EH (cell line): ENCODE results near the gene CMYA5.
A peak's percentile ranks its signal among the peaks of the same experiment; 100 is the strongest.
"Not testable (repeated sequence)": the region's sequence is repeated elsewhere in the genome, so short reads cannot be mapped to it uniquely, and the experiment has no call there.

Source experiments
- DNase-seq: peaks from one replicate; pipeline ENCODE4 v3.0.0-alpha.2; 2015; ENCODE audit warnings: low read depth

The CMYA5 gene

DNA sequence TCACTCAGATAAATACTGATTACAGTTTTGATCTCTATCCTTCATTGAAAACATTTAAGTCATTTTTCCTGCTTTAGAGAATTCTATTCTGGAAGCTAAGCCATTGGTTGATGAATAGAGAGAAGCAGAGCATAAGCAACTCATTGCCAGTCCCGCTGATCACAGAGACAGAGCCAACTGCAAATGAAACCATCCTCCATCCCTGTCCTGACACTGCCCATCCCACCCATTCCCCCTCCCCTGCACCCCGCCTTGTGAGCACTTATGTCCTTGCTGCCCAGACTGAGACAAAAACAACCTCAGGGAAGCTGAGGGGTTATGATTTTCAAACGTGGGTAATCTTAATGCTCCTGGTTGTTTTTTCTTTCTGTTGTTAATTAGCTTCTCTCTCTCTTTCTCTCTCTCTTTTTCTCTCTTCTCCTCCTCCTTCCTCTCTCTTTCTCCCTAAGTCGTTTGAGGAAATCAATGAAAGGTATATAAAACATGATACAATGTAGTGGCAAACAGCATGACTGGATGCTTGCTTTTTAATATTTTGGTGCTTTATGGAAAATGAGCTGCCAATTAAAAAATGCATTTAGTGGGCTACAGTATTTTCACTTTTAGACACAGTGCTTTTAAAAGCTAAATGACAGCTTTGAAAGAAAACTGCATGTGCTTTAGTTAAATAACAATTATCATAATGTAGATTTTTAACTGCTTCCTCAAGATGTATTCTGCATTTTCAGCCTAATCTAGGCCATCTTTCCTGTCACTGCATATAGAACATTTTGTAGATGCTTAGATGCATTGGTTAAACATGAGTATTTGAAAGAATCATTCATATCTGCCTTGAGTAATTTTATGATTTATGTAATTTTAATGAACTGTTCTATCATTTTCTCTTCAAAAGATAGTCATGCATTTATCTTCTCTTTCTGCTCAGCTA is 57.3 kb downstream of the CMYA5 start:
- no peak for DNase-seq

DNA sequence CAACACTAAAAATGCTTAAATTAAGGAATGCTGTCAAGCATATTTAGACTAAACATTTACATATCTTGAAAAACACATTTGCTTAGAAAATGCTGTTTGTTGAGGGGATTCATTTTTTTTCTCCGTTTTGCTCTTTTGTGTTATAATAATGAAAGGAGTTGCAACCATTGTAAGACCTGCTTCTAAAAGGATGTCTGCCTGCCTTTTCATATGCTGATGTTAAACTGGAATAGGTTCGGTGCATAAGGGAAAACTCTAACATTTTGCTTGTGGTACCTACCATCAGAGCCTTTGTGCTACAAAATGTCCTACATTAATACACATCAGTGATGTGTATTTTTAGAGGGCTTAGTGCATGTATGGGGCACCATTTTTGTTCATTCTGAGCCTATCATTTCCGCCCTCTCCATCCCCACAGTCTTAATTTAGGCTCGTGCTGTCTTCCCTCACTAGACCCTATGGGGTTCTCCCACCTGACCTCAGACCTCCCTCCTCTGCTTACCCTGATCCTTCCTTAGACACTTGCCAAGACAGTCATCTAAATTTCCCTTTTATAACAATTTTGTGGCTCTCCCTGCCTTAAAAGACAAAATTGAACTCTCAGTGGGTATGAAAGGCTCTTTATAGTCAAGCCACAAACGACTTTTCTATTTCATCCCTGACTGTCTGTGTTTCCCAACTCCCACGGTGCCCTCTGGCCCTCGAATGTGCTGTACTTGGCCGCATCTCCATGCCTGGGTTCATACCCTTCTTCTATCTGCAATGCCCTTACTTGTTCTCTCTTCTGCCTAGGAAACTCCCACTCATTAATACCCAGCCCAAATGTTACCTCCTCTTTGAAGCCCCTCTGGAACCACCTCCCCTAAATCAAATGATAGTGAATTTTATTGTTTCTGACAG is 61.2 kb downstream of the CMYA5 start:
- no peak for DNase-seq

DNA sequence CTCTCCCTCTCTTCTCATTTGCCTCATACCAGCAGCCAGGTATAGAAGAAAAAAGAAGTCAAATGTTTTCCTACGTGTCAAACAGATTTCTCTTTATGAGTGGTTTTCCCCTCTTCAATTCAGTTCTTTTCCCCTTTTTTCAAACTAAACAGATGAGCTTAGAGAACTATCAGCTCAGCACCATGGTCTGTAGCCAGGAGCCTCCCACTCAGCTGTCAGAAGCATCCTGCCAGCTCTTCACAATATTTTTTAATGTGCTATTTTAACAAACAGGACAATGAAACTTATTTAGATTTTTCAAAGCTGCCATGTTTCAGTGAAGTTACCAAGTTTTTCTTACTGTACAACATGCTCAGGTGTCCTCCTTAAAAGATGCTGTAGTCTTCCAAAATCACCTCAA is 63.5 kb downstream of the CMYA5 start:
- DNase-seq: no peak

DNA sequence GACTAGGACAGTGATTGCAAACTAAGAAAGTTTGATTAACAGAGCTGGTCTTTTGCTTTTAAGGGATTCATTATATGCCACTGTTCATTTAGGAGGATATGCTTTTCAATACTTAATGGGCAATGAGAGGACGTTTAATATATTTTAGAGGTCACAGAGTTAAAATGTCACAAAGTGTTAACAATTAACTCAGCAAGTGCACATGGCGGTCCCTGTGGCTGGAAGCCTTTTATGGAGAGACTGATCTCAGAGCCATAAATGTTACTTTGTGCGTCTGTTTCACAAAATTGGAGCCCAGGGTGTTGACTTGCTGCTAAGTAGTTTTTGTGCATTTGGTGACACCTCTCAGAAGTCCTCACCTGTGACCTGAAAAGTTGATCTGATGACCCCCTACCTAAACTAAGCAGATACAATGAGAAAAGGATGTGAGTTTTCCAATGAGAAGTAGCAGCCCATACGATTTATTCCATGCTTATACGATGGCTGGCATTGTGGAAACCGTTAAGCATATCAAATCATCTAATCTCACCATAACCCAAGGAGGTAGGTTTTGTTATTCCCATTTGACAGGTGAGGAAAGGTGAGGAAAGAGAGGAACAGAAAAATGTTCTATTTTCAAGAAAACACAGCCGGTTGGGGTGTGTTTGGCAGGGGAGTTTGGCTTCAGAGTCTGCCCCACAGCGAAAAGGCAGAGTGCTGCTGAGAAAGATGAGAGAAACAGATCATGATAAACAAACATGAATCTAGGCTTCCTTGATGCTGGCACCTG is 64.4 kb downstream of the CMYA5 start:
- no peak for DNase-seq

DNA sequence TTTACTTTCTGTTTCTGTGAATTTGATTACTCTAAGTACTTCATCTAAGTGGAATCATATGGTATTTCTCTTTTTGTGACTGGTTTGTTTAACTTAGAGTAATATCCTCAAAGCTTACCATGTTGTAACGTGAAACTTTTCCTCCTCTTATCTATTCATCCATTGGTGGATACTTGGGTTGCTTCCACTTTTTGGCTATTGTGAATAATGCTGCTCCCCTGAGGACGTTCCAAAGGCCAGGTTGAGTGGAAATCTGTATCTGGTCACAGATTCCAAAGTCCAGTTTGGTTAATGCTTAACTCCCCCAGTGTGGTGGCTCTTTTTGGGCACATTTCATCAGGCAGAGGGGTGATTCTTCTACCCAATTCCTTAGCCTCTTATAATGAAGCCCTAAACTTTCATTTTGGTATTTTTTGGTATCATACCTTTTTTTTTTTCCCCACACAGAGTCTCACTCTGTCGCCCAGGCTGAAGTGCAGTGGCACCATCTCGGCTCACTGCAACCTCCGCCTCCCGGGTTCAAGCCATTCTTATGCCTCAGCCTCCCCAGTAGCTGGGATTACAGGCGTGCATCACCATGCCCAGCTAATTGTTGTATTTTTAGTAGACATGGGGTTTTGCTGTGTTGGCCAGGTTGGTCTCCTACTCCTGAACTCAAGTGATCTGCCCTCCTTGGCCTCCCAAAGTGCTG is 65.4 kb downstream of the CMYA5 start:
- DNase-seq: no peak

DNA sequence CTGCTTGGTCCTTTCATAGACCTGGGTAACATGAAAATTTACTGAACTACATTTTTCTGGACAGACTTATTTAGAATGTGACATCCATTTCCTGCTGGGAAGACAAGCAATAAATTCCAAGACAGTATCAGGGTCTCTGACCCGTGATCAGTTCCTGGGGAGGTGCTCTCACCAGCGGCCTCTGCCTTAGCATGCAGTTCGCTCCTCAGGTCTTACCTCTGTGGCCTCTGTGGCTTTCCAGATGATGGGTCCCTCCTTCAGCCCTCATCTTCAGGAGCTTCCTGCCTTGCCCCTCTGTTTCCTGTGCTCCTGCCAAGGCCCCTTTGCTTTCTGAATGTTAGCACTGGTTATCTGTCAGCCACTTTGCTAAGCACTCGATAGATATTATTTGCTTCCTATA is 66.4 kb downstream of the CMYA5 start:
- peak; percentile 9 for DNase-seq

DNA sequence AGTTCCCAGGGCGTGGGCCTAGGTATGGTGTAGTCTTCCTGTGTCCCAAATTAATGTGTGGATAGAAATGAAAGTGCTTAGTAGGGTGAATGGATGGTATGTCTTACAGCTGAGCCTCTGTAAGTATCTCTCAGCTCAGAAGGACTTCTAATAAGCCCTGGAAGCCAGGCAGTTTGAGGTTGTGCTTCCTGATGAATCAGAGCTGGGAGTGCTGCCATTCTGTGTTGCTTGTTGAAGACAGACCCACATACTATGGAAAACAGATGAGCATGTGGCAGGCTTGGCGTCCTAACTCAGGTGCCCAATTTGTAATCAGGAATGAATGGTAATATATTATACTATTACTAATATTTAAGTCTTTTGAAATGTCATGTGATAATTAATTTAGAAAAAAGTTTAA is 69.8 kb downstream of the CMYA5 start:
- DNase-seq: peak; percentile 75

DNA sequence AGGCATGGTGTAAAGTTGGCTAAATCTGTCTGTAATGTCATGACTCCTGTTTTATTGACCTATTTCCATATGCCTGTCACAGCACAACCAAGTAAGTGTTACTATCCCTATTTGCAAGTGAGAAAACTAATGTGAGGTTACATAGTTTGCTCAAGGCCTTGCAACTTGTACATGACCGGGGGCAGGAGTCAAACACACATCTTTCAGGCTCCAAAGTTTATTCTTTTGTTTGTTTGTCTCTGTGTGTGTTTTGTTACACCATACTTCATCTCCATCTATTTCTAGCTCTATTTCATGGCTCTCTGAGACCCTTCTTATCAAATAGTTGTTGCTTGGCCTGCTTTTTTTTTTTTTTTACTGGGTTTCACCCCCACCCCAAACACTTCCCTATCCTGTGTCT is 70.2 kb downstream of the CMYA5 start:
- no peak for DNase-seq

DNA sequence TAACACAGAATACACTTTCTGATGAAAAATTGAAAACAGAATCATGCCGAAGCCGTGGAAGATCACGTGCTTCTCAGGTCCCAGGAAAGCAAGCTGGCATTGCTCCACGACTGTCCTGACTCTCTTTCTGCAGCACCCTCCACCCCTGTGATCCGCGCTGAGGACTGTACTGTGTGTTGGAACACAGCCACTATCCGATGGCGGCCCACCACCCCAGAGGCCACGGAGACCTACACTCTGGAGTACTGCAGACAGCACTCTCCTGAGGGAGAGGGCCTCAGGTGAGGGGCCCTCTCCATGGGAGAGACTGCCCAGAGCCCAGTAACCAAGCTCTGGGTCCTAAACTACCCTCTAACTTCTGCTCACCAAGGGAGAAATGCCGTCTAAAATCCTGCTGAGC is 73.3 kb downstream of the CMYA5 start:
- DNase-seq: no peak

DNA sequence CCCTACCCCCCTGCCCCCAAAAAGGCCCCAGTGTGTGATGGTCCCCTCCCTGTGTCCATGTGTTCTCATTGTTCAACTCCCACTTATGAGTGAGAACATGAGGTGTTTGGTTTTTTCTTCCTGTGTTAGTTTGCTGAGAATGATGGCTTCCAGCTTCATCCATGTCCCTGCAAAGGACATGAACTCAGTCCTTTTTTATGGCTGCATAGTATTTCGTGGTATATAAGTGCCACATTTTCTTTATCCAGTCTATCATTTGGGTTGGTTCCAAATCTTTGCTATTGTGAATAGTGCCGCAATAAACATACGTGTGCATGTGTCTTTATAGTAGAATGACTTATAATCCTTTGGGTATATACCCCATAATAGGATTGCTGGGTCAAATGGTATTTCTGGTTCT is 74.5 kb downstream of the CMYA5 start:
- DNase-seq: not testable (repeated sequence)

DNA sequence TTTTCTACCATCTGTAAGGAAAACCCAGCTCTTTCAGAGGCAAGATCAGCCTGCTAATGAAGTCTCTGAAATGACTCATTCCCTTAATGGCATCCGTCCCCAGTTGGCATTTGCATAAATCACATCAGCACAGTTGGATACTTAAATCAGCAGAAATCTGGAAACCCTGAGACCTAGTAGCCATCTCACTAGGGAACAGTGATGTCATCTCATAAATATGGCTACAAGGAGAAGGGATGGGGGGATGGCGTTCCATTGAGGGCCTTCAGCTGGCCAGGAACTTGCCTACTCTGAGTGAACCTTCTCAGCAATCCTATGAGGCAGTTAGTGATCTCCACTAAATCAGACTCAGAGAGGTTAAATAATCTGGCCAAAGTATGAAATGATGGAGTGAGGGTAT is 81.8 kb downstream of the CMYA5 start:
- peak; percentile 94 for DNase-seq

DNA sequence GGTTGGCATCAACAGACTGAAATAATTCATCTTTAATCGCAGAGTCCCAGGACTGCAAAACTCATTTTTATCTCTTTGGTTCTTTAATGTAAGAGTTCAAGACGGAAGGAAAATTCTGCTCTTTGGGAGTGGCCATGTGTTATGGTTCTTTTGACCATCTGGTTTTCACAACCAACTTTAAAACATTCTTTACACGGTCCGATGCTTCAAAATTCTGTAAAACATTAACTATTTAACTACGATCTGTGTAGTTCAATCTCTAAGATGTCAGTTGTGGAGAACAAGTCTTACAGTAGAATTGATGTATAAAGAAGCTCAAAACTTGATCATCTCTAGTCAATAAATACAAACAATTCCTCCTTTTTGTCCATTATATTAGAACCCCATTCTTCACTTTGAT is 83.0 kb downstream of the CMYA5 start:
- no peak for DNase-seq

DNA sequence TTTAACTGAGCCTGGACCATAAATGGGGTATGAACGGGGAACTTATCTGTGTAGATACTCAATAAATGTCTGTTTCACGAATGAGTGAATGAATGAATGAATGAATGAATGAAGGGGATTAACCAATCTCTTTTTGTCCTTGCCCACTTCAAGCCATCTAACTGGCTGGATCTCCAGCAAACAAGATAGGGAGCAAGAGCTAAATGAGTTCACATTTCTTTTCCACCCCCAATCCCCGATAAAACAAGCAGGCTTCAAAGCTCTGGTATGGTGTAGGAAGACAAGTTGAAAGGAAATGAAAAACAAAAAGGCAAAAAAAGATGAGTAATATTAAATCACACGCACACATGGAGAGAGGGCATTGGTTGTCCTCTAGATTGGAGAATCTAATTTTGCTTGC is 84.0 kb downstream of the CMYA5 start:
- no peak for DNase-seq

DNA sequence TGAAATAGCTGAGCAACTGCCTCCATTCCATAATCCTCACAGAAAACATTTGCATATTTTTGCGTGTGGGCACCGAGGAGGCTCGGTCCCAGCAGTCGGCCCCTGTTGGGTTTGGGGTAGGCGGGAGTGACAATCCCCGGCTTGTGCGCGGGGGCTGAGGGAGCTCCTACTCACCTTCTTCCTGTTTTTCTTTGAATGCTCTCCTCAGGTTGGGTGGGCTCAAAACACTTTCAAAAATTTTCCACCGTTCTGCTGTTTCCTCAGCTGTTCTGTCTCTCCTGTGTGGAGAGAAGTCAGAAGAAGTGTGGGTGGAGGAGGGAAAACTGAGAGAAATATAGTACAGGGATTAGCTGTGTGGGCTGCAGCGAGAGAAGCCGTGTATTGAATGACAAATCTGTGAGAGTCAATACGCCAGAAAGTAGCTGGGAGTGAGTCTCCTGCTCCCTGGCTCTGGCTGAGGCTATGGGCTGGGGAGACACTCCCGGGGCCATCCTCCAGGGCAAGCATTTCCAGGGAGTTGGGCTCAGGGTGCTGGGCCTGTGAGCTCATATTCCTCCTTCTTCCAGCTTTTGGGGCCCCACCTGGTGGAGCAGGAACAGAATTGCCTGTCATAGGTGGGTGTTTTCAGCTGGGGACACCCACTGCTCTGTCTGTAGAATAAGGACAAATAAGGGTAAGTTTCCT is 84.7 kb downstream of the CMYA5 start:
- peak; percentile 42 for DNase-seq

DNA sequence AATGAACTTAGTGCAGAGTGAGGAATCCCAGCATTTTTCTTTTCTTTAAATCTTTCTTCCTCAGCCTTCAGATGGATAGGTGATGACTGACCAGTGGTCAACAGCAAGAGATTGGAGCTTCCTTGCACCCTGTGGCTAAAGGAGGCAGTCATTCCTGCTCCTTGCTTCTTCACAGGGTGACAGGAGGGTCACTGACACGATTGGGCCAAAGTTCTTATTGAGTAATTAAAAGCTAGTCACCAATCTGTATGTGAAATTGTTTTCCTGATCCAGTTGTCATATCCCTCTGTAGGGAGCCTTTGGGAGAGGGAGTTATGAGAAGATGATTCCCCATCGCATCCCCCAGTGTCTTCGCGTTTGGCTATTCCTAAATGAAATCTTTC is 85.2 kb downstream of the CMYA5 start:
- no peak for DNase-seq

DNA sequence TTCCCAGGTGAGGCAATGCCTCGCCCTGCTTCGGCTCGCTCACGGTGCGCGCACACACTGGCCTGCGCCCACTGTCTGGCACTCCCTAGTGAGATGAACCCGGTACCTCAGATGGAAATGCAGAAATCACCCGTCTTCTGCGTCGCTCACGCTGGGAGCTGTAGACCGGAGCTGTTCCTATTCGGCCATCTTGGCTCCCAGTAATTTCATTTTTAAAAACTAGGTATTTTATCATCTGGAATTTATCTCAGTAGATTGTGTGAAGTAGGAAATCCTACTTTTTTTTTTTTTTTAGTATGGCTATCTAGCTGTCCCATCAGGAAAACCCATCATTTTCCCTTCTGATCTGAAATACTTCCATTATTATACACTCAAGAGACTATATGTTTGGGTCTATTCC is 95.1 kb downstream of the CMYA5 start:
- DNase-seq: not testable (repeated sequence)

DNA sequence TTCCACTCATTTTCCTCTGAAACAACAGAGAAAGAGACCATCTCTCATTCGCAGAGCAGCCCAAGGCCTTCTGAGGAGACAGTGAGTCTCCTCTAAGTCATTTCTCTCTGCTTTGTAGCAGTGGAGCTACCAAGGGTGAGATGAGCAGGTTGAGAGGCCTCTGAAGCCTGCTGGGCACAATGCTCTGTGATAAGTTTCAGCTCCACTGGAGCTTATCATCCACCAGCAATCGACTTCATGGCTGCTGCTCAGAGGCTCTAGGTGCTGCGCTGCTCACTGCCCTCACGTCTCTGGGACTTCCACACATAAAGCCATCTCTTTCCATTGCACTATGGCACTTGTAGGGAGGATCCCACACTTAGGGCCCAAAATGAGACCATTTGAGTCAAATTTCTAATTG is 96.3 kb downstream of the CMYA5 start:
- DNase-seq: no peak

DNA sequence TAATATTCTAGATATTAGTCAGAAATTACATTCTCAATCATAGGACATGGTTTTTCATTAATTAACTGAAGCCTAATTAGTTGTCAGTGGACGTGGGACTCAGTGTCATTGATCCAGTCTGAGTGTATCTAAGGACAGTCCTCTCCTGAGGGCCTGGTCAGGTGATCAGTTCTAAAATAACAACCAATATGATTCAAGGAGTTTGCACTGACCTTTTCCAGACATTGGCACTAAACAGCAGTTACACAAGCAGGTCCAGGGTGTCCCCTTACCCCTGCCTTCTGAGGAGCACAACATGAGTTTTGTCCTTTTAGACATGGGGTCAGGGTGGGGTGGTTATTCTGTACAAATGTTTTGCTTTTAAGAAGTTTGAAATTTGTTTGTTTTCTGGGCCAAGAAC is 97.8 kb downstream of the CMYA5 start:
- no peak for DNase-seq

DNA sequence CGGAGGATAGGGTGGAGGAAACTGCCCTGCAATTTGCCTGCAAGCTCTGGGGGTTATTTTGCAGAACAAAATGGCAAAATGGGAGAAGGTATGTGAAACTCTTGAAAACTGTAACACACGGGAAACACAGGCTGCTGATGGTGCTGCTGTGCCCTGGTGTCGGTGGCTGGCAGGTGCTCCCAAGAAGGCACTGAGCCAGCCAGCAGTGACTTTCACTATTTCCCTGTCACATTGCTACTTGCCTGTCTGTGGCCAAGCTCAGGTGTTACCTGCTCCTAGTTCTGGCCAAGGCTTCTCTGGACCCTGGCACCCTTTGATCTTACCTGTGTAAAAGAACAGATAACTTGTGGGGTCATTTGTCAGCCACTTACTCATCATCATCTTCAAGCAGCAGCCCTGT is 102.2 kb downstream of the CMYA5 start:
- DNase-seq: no peak

DNA sequence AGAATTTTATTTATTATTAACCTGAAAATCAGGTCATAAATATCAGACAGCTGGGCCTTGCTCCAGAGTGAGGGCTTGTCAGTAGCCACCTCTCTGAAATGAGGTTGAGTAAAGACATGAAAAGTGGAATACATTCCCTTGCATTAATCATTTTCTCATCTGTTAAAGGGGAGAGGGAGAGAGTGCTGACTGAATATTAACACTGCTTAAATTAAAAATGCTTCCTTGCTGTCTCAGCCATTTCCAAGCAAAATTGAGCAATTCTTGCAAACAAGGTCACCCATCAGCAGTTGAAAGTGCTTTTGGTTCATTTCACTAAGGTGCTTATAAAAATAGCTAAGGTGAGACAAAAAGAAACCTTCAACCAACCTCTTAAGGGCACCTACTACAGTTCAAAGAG is 102.8 kb downstream of the CMYA5 start:
- no peak for DNase-seq

DNA sequence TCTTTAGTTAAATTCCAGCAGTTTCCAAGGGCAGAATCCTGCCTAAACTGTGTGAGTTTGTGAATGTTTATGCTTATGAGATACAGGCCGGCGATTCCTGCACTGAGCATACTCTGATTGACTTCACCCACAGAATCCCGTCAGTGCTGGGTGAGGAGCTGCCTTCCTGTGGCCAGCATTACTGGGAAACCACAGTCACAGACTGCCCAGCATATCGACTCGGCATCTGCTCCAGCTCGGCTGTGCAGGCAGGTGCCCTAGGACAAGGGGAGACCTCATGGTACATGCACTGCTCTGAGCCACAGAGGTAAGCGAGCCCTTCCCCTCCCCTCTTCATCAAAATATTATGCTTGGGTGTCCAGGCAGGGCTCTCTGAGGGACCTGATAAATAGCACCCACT is 103.7 kb downstream of the CMYA5 start:
- DNase-seq: no peak
